HG03460 (cell line): ENCODE data around the gene C1orf167.

Experiments
- ATAC-seq: cut with Tn5 transposase; IDR thresholded peaks from one replicate; pipeline ENCODE4 v1.9.1; 2021; ENCODE audit not compliant: unreplicated experiment

The C1orf167 gene

GRCh38 chr1:11828511-11828910 is 66.5 kb downstream of the C1orf167 start:
- ATAC-seq = no peak

- ATAC-seq = no peak
These were observed 70.1 kb downstream of the C1orf167 start for GRCh38 chr1:11831945-11832725.

- no peak for ATAC-seq
These were observed 71.5 kb downstream of the C1orf167 start for GRCh38 chr1:11833497-11833896.

GRCh38 chr1:11833900-11834299 is 71.9 kb downstream of the C1orf167 start:
- ATAC-seq = no peak

GRCh38 chr1:11835441-11836225 is 73.6 kb downstream of the C1orf167 start:
- ATAC-seq = no peak

GRCh38 chr1:11836955-11837766 is 75.2 kb downstream of the C1orf167 start:
- ATAC-seq = no peak

- no peak for ATAC-seq
These were observed 75.9 kb downstream of the C1orf167 start for GRCh38 chr1:11837767-11838348.

- no peak for ATAC-seq
These were observed 76.6 kb downstream of the C1orf167 start for GRCh38 chr1:11838349-11839272.
